H9 (cell line): ENCODE results near the gene DCLK2. TPM values are rescaled to one million over a fixed set of nuclear protein-coding genes. Genes with fewer than 3 reads are reported as not detected.

Source experiments
- DNase-seq: peaks from one replicate; pipeline ENCODE4 v3.0.0-alpha.2; 2017
- H2AFZ ChIP-seq: one replicate; pipeline ENCODE4 v1.6.1; 2013; ENCODE audit warnings: mild to moderate bottlenecking, low read length, control low read depth, moderate library complexity
- H2AK5ac ChIP-seq: 2 replicates; pipeline ENCODE4 v1.6.1; 2013; ENCODE audit warnings: low read length, control low read depth, mixed read lengths; ENCODE audit not compliant: insufficient read length
- H2BK120ac ChIP-seq: one replicate; pipeline ENCODE4 v1.6.1; 2013; ENCODE audit warnings: low read depth, mild to moderate bottlenecking, low read length, control low read depth, inconsistent platforms; ENCODE audit not compliant: poor library complexity, severe bottlenecking
- H2BK12ac ChIP-seq: 2 replicates; pipeline ENCODE4 v1.6.1; 2013; ENCODE audit warnings: low read length, control low read depth, mixed read lengths, low read depth; ENCODE audit not compliant: insufficient read length
- H2BK15ac ChIP-seq: 2 replicates; pipeline ENCODE4 v1.6.1; 2013; ENCODE audit warnings: low read depth, low read length, control low read depth
- H2BK20ac ChIP-seq: one replicate; pipeline ENCODE4 v1.6.1; 2013; ENCODE audit warnings: low read depth, mild to moderate bottlenecking, low read length, control low read depth, inconsistent platforms; ENCODE audit not compliant: poor library complexity, severe bottlenecking
- H2BK5ac ChIP-seq: 2 replicates; pipeline ENCODE4 v1.6.1; 2013; ENCODE audit warnings: low read length, control low read depth, mixed read lengths; ENCODE audit not compliant: insufficient read length
- H3K14ac ChIP-seq: 2 replicates; pipeline ENCODE4 v1.6.1; 2013; ENCODE audit warnings: low read length, control low read depth; ENCODE audit not compliant: insufficient read depth
- H3K18ac ChIP-seq: 2 replicates; pipeline ENCODE4 v1.6.1; 2013; ENCODE audit warnings: low read depth, mild to moderate bottlenecking, mixed read lengths, low read length, control low read depth; ENCODE audit not compliant: insufficient read length
- H3K23ac ChIP-seq: 2 replicates; pipeline ENCODE4 v1.6.1; 2013; ENCODE audit warnings: low read length, control low read depth, mixed read lengths, low read depth; ENCODE audit not compliant: insufficient read length
- H3K23me2 ChIP-seq: 2 replicates; pipeline ENCODE4 v1.6.1; 2013; ENCODE audit warnings: low read depth, mild to moderate bottlenecking, mixed read lengths, low read length, control low read depth; ENCODE audit not compliant: insufficient read length, poor library complexity, severe bottlenecking
- H3K27ac ChIP-seq: 2 replicates; pipeline ENCODE4 v1.5.1; 2013; ENCODE audit warnings: low read length, control low read depth, mixed read lengths, low read depth; ENCODE audit not compliant: insufficient read length
- H3K27me3 ChIP-seq: 2 replicates; pipeline ENCODE4 v1.6.1; 2013; ENCODE audit warnings: low read length, control low read depth, inconsistent platforms; ENCODE audit not compliant: insufficient read depth
- H3K4ac ChIP-seq: 2 replicates; pipeline ENCODE4 v1.6.1; 2013; ENCODE audit warnings: low read depth, mild to moderate bottlenecking, control low read depth, inconsistent platforms, low read length, moderate library complexity
- H3K4me1 ChIP-seq: 2 replicates; pipeline ENCODE4 v1.6.1; 2013; ENCODE audit warnings: low read length, control low read depth, inconsistent platforms; ENCODE audit not compliant: insufficient read depth
- H3K4me2 ChIP-seq: 2 replicates; pipeline ENCODE4 v1.6.1; 2013; ENCODE audit warnings: low read length, control low read depth, mixed read lengths; ENCODE audit not compliant: insufficient read length, insufficient read depth
- H3K56ac ChIP-seq: 2 replicates; pipeline ENCODE4 v1.6.1; 2013; ENCODE audit warnings: low read depth, mild to moderate bottlenecking, mixed read lengths, low read length, control low read depth; ENCODE audit not compliant: insufficient read length
- H3K79me1 ChIP-seq: 2 replicates; pipeline ENCODE4 v1.6.1; 2013; ENCODE audit warnings: low read depth, mild to moderate bottlenecking, moderate library complexity, low read length, control low read depth, inconsistent platforms; ENCODE audit not compliant: insufficient read depth, poor library complexity, severe bottlenecking
- H3K79me2 ChIP-seq: 2 replicates; pipeline ENCODE4 v1.6.1; 2013; ENCODE audit warnings: low read length, control low read depth, inconsistent platforms; ENCODE audit not compliant: insufficient read depth
- H3K9ac ChIP-seq: 2 replicates; pipeline ENCODE4 v1.6.1; 2013; ENCODE audit warnings: low read length, control low read depth, mixed read lengths; ENCODE audit not compliant: insufficient read length; ENCODE audit errors: extremely low read depth
- H3K9me3 ChIP-seq: one replicate; pipeline ENCODE4 v1.6.1; 2013; ENCODE audit warnings: low read depth, low read length, inconsistent platforms; ENCODE audit not compliant: control insufficient read depth
- H3T11ph ChIP-seq: one replicate; pipeline ENCODE4 v1.6.1; 2013; ENCODE audit warnings: mild to moderate bottlenecking, low read length, control low read depth, inconsistent platforms
- H4K20me1 ChIP-seq: one replicate; pipeline ENCODE4 v1.6.1; 2013; ENCODE audit not compliant: control insufficient read depth, insufficient read length, insufficient read depth
- H4K5ac ChIP-seq: 2 replicates; pipeline ENCODE4 v1.6.1; 2013; ENCODE audit warnings: low read depth, mild to moderate bottlenecking, mixed read lengths, low read length, control low read depth; ENCODE audit not compliant: insufficient read length
- H4K8ac ChIP-seq: replicated peaks from 2 replicates; pipeline ENCODE4 v1.6.1; 2013; ENCODE audit warnings: low read length, control low read depth, mixed read lengths, low read depth; ENCODE audit not compliant: insufficient read length
- H4K91ac ChIP-seq: 2 replicates; pipeline ENCODE4 v1.6.1; 2013; ENCODE audit warnings: low read depth, mild to moderate bottlenecking, moderate library complexity, mixed read lengths, low read length, control low read depth; ENCODE audit not compliant: insufficient read length
- H3K27ac Mint-ChIP-seq, 3 experiments: 2 replicates in 2 of 3; 3 replicates in 1 of 3; pipeline ENCODE4 v1.8.0; 2020 to 2021; ENCODE audit warnings: mixed read lengths in 3 of 3, mild to moderate bottlenecking in 1 of 3, moderate library complexity in 1 of 3
- H3K27me3 Mint-ChIP-seq: 2 replicates; pipeline ENCODE4 v1.8.0; 2021; ENCODE audit warnings: low read depth, mild to moderate bottlenecking, moderate library complexity, mixed read lengths
- H3K36me3 Mint-ChIP-seq, 3 experiments: 2 replicates in 2 of 3; 3 replicates in 1 of 3; pipeline ENCODE4 v1.8.0; 2020 to 2021; ENCODE audit warnings: low read depth in 3 of 3, mixed read lengths in 3 of 3; ENCODE audit not compliant: insufficient read depth in 1 of 3
- H3K4me1 Mint-ChIP-seq, 2 experiments: 2 replicates each; pipeline ENCODE4 v1.8.0; 2020; ENCODE audit warnings: mixed read lengths in 2 of 2
- H3K4me3 Mint-ChIP-seq, 2 experiments: 2 replicates in 1 of 2; 3 replicates in 1 of 2; pipeline ENCODE4 v1.8.0; 2020 to 2021; ENCODE audit warnings: mild to moderate bottlenecking in 2 of 2, mixed read lengths in 2 of 2, moderate library complexity in 1 of 2
- H3K9me3 Mint-ChIP-seq, 2 experiments: 2 replicates in 1 of 2; 3 replicates in 1 of 2; pipeline ENCODE4 v1.8.0; 2020; ENCODE audit warnings: mild to moderate bottlenecking in 2 of 2, mixed read lengths in 2 of 2, moderate library complexity in 1 of 2
- CTCF ChIP-seq: fragments of 200-600 bp; sonication (generic); conservative IDR thresholded peaks from 3 replicates; pipeline ENCODE4 v1.8.0; 2021; ENCODE audit warnings: antibody characterized with exemption, mild to moderate bottlenecking
- WGBS: extraction: QIAGEN DNeasy Blood & Tissue Kit; methylation state at CpG from one replicate; pipeline ENCODE4 v1.1.7; 2013; ENCODE audit warnings: missing lambda C conversion rate, low lambda C conversion rate, mixed read lengths; ENCODE audit not compliant: insufficient read length; ENCODE audit errors: extremely low coverage; 5-methylcytosine and 5-hydroxymethylcytosine counted together
- total RNA-seq: library from RNA; stranded (reverse); gene quantifications from 2 replicates; pipeline ENCODE4 v1.2.1, GENCODE V29; 2021

Gene DCLK2
- total RNA-seq, 1 experiment from 2014 or later, result 0.33 TPM

GRCh38 chr4:150232029-150232428 is 153.8 kb downstream of the DCLK2 start:
- no peak overlapping the region for H3K4me2 ChIP-seq
- no peak overlapping the region for H3K18ac ChIP-seq
- no peak overlapping the region for H3K56ac ChIP-seq
- H3K9ac ChIP-seq, result no peak overlapping the region
- Mint-ChIP-seq H3K27ac (no peak overlapping the region), H3K36me3 (no peaks in the 10 kb centered on the region), H3K27me3 (no peaks in the 10 kb centered on the region), H3K4me3 (no peak overlapping the region), H3K4me1 (peaks cover 24 to 27% of the 10 kb centered on the region in 2 experiments), H3K9me3 (no peaks in the 10 kb centered on the region)
- no peak overlapping the region for H3K27ac ChIP-seq
- no peak overlapping the region for H2BK12ac ChIP-seq
- TF ChIP-seq CTCF, result no peak
- no peak overlapping the region for H4K91ac ChIP-seq
- no peaks in the 10 kb centered on the region for H3K9me3 ChIP-seq
- no peak overlapping the region for H3K14ac ChIP-seq
- H3T11ph ChIP-seq, result no peak overlapping the region
- DNase-seq, result no peak
- no peak overlapping the region for H2BK15ac ChIP-seq
- H4K20me1 ChIP-seq, result no peaks in the 10 kb centered on the region
- H4K5ac ChIP-seq, result no peak overlapping the region
- H2BK120ac ChIP-seq, result no peak overlapping the region
- H3K27me3 ChIP-seq, result no peaks in the 10 kb centered on the region
- no peak overlapping the region for H2AK5ac ChIP-seq
- no peak overlapping the region for H3K4ac ChIP-seq
- no peak overlapping the region for H4K8ac ChIP-seq
- H2AFZ ChIP-seq, result no peak overlapping the region
- H2BK5ac ChIP-seq, result no peak overlapping the region
- H2BK20ac ChIP-seq, result no peak overlapping the region
- no peaks in the 10 kb centered on the region; the same call in 1 of the 2 replicates for H3K4me1 ChIP-seq
- WGBS, result no CpG with 5 or more reads among the region's 6 CpGs
- no peaks in the 10 kb centered on the region for H3K23me2 ChIP-seq
- no peaks in the 10 kb centered on the region for H3K79me2 ChIP-seq
- no peak overlapping the region for H3K23ac ChIP-seq
- no peaks in the 10 kb centered on the region for H3K79me1 ChIP-seq
